ENCODE results near the gene KRTAP10-6.

KRTAP10-6 gene

DNA sequence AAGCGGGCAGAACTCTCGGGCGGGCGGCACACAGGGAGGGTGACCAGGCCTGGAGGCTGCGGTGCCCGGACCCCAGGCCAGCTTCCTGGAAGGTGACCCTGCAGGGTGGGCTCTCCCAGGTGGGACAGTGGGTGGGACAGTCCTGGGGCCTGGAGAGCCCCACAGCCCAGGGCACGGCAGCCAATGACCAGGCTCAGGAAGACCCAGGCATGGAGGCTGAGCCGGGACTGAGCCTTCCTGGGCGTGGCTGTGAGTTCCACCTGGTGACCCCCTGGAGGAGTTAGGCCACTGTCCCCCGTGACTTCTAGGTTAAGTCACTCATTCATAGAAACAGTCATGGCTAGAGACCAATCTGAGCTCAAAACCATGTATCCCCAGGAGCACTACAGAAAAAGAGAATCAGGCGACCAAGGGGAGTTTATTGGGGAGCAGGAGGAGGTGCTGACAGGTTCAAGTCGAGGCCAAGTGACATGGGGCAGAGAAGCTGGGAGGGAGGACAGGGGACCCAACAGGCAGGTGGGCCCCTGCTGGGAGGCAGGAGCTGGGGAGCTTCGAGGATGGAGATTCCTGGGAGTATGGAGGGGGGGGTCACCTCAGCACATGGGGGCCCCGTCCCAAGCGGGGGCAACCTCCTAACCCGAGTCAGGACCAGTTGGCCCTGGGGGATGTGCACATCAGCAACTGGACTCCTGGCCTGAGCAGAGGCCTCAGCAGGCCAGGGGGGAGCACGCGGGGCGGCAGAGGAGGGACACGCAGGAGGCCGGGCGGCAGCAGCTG lies 13.1 kb downstream of the KRTAP10-6 start:
- Histone ChIP-seq H3K9me3 (ENCODE audit: insufficient read depth, low read depth, low read length) (peaks cover 6% of the 10 kb centered on the region; the same call in 1 of the 2 replicates), H3K9ac (ENCODE audit: low read depth, low read length, poor library complexity, severe bottlenecking) (no peak overlapping the region), H3K4me1 (ENCODE audit: insufficient read depth, low read length, poor library complexity, severe bottlenecking) (no peaks in the 10 kb centered on the region), H3K4me3 (ENCODE audit: low read length, poor library complexity, severe bottlenecking) (no peak overlapping the region), H3K79me2 (ENCODE audit: insufficient read depth, low read length) (no peaks in the 10 kb centered on the region), H3K27me3 (ENCODE audit: insufficient read depth, low read length, poor library complexity, severe bottlenecking) (no peaks in the 10 kb centered on the region), H4K20me1 (ENCODE audit: insufficient read depth, low read length, poor library complexity, severe bottlenecking) (no peaks in the 10 kb centered on the region), H3K9me2 (replicated peaks; ENCODE audit: low read depth, low read length) (no peaks in the 10 kb centered on the region), H3K36me3 (ENCODE audit: insufficient read depth, low read length) (no peaks in the 10 kb centered on the region), H2AFZ (ENCODE audit: low read length) (no peak overlapping the region), H3F3A (ENCODE audit: low read depth) (no peaks in the 10 kb centered on the region; the same call in 1 of the 2 replicates), H3K4me2 (ENCODE audit: low read depth, low read length, poor library complexity, severe bottlenecking) (no peak overlapping the region)
- TF ChIP-seq EZH2phosphoT487 (IDR thresholded peaks at IDR 0.05; ENCODE audit: borderline replicate concordance), result no peak
- no peak for TF ChIP-seq CTCF (conservative IDR thresholded peaks at IDR 0.05; ENCODE audit: low read length)

DNA sequence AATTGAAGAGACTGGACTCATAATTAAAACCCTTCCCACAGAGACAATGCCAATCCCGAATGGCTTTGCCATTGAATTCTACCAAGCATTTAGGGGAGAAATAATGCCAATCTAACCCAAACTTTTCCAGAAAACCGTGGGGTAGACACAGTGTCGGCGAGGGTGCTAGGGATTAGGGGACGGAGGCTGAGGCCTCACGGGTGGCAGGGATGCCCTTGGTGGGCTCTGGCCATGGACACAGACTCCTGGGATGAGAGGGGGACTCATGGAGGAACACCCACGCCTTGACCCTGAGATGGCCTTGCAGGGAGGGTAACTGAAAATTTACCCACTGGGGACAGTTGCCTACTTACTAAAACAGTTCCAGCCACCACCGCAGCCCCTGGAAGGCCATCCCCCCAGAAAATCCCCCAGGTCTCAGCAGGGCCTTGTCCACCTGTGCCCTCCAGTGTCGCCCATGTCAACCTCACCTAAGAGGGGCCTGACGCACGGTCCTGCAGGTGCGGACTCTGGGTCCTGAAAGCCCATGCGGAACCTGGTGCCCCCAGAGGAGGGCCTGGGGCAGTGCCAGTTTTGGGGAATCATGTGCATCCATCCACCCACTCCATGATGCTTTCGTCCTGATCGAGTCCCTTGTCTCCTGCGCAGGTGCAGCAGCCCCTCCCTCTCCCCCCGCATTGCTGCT lies 13.8 kb downstream of the KRTAP10-6 start:
- Histone ChIP-seq H3K4me3 (ENCODE audit: low read length, poor library complexity, severe bottlenecking) (no peak overlapping the region), H3K36me3 (ENCODE audit: insufficient read depth, low read length) (no peaks in the 10 kb centered on the region), H3K79me2 (ENCODE audit: insufficient read depth, low read length) (no peaks in the 10 kb centered on the region), H3K9me2 (replicated peaks; ENCODE audit: low read depth, low read length) (no peaks in the 10 kb centered on the region), H3K27me3 (ENCODE audit: insufficient read depth, low read length, poor library complexity, severe bottlenecking) (no peaks in the 10 kb centered on the region), H3K4me1 (ENCODE audit: insufficient read depth, low read length, poor library complexity, severe bottlenecking) (no peaks in the 10 kb centered on the region), H4K20me1 (ENCODE audit: insufficient read depth, low read length, poor library complexity, severe bottlenecking) (no peaks in the 10 kb centered on the region), H3K9me3 (ENCODE audit: insufficient read depth, low read depth, low read length) (peaks cover 6% of the 10 kb centered on the region; the same call in 1 of the 2 replicates), H3K4me2 (ENCODE audit: low read depth, low read length, poor library complexity, severe bottlenecking) (no peak overlapping the region), H2AFZ (ENCODE audit: low read length) (no peak overlapping the region), H3F3A (ENCODE audit: low read depth) (no peaks in the 10 kb centered on the region; the same call in 1 of the 2 replicates), H3K9ac (ENCODE audit: low read depth, low read length, poor library complexity, severe bottlenecking) (no peak overlapping the region)
- no peak for TF ChIP-seq CTCF (conservative IDR thresholded peaks at IDR 0.05; ENCODE audit: low read length)

DNA sequence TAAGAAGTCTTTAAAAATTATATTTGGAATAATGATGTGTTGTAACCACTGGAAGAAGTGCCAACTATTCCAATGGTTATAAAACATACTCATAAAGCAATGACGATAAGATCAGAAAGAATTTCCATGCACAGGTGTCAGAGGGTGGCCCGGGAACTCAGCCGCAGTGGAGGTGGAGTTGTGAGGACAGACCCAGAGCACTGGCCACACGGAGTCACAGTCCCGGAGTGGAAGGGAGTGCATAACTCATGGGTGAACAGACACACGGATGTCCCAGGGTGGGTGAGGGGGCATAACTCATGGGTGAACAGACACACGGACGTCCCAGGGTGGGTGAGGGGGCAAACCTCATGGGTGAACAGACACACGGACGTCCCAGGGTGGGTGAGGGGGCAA lies 16.3 kb downstream of the KRTAP10-6 start:
- Histone ChIP-seq H3K27me3 (ENCODE audit: insufficient read depth, low read length, poor library complexity, severe bottlenecking) (no peaks in the 10 kb centered on the region), H3K4me3 (ENCODE audit: low read length, poor library complexity, severe bottlenecking) (no peak overlapping the region)

More for the DNA sequence above, 16.3 kb downstream of the KRTAP10-6 start:
- no peaks in the 10 kb centered on the region for H3K4me1 ChIP-seq (ENCODE audit: insufficient read depth, low read length, poor library complexity, severe bottlenecking)
- H4K20me1 ChIP-seq (ENCODE audit: insufficient read depth, low read length, poor library complexity, severe bottlenecking), result no peaks in the 10 kb centered on the region
- H3K79me2 ChIP-seq (ENCODE audit: insufficient read depth, low read length), result no peaks in the 10 kb centered on the region
- no peaks in the 10 kb centered on the region for H3F3A ChIP-seq (ENCODE audit: low read depth)
- H3K9ac ChIP-seq (ENCODE audit: low read depth, low read length, poor library complexity, severe bottlenecking), result no peak overlapping the region
- H3K36me3 ChIP-seq (ENCODE audit: insufficient read depth, low read length), result no peaks in the 10 kb centered on the region
- TF ChIP-seq CTCF (conservative IDR thresholded peaks at IDR 0.05; ENCODE audit: low read length) (no peak), EZH2phosphoT487 (IDR thresholded peaks at IDR 0.05; ENCODE audit: borderline replicate concordance) (no peak)
- no peaks in the 10 kb centered on the region for H3K9me2 ChIP-seq (replicated peaks; ENCODE audit: low read depth, low read length)
- no peak overlapping the region for H2AFZ ChIP-seq (ENCODE audit: low read length)
- no peak overlapping the region for H3K4me2 ChIP-seq (ENCODE audit: low read depth, low read length, poor library complexity, severe bottlenecking)
- peaks cover 1% of the 10 kb centered on the region; the same call in 1 of the 2 replicates for H3K9me3 ChIP-seq (ENCODE audit: insufficient read depth, low read depth, low read length)

Measured in Loucy (cell line).